ENCODE measurements around the gene ITGB3. TPM values are rescaled to one million over a fixed set of nuclear protein-coding genes. Genes with fewer than 3 reads are reported as not detected.

Gene ITGB3
- total RNA-seq, 4 donors from 2014 or later: 0.76 to 6.6 (median 4.6) TPM

GRCh38 chr17:47227862-47228261 is 25.8 kb upstream of the ITGB3 start:
- Histone ChIP-seq H3K4me1 (peaks cover 34% of the 10 kb centered on the region), H3K27me3 (no peaks in the 10 kb centered on the region), H3K4me3 (no peak overlapping the region), H3K27ac (no peak overlapping the region), H3K36me3 (no peaks in the 10 kb centered on the region), H3K9me3 (no peaks in the 10 kb centered on the region)
- 88% methylated on average over 2 of the region's 2 CpGs for WGBS
- no peak for TF ChIP-seq EP300 (IDR thresholded peaks at IDR 0.05)
- TF ChIP-seq POLR2A (IDR thresholded peaks at IDR 0.05): no peak
- TF ChIP-seq POLR2AphosphoS5 (IDR thresholded peaks at IDR 0.05): no peak
- TF ChIP-seq, protein P1, sequence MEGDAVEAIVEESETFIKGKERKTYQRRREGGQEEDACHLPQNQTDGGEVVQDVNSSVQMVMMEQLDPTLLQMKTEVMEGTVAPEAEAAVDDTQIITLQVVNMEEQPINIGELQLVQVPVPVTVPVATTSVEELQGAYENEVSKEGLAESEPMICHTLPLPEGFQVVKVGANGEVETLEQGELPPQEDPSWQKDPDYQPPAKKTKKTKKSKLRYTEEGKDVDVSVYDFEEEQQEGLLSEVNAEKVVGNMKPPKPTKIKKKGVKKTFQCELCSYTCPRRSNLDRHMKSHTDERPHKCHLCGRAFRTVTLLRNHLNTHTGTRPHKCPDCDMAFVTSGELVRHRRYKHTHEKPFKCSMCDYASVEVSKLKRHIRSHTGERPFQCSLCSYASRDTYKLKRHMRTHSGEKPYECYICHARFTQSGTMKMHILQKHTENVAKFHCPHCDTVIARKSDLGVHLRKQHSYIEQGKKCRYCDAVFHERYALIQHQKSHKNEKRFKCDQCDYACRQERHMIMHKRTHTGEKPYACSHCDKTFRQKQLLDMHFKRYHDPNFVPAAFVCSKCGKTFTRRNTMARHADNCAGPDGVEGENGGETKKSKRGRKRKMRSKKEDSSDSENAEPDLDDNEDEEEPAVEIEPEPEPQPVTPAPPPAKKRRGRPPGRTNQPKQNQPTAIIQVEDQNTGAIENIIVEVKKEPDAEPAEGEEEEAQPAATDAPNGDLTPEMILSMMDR (IDR thresholded peaks at IDR 0.05): no peak
- peak in 1 of 2 donors; percentile 12 for DNase-seq (ENCODE audit: low spot score in 2 of 2)

DNA sequence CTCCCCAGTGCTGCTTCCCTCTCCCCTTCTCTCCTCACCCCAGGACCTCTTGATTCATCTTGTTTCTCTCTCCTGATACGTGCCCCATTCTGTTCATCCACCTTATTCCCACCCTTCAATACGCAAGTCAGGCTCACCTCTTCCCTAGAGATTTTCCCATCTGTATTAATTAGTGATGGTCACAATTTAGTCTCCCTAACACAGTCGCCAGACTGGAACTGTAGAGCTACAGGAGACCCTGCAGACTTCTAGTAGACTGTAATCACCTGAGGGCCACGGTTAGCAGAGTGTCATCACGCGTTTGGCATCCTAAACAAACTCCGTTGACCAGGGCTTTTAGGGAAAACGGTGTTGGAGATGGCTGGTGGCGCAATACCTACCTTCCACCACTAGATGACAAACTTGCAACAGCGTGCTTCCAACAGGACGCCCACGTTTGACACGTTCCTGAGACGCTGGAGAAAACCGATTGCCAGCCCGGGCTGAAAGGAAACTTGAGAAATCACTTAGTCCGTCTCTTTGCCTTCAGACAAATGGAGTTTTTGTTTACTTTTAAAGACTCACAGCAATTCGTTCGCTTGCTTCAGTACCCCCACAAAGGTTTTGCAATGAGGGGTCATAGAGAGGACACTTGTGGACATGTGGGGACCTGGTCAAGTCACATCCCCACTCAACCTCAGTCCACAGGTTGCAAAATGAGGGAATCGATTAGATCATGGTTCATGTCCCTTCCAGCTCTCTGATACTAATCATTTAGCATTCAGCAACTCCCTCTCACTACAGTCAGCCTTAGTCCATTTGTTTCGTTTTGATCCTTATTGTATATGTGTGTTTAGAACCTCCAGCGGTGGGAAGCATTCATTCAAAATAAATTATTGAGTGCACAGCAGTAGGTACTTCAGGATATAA is 23.8 kb upstream of the ITGB3 start:
- Histone ChIP-seq H3K4me1 (peaks cover 29% of the 10 kb centered on the region), H3K36me3 (no peaks in the 10 kb centered on the region), H3K4me3 (peak overlapping the region; percentile 33), H3K27me3 (no peaks in the 10 kb centered on the region), H3K9me3 (no peaks in the 10 kb centered on the region), H3K27ac (peak overlapping the region; percentile 54)
- WGBS: 9% methylated on average over 22 of the region's 22 CpGs
- TF ChIP-seq, protein P1 (IDR thresholded peaks at IDR 0.05): peak; percentile 94 to 97
- TF ChIP-seq EP300 (IDR thresholded peaks at IDR 0.05) (no peak), POLR2A (IDR thresholded peaks at IDR 0.05) (no peak), POLR2AphosphoS5 (IDR thresholded peaks at IDR 0.05) (peak in 2 of 3 donors; percentile 35 to 62)
- DNase-seq (ENCODE audit: low spot score in 2 of 2): peak; percentile 93 to 95

GRCh38 chr17:47230864-47231263 is 22.8 kb upstream of the ITGB3 start:
- WGBS: 86% methylated on average over 10 of the region's 10 CpGs
- Histone ChIP-seq H3K27me3 (no peaks in the 10 kb centered on the region), H3K36me3 (no peaks in the 10 kb centered on the region), H3K4me3 (no peak overlapping the region), H3K9me3 (no peaks in the 10 kb centered on the region), H3K4me1 (peaks cover 18% of the 10 kb centered on the region), H3K27ac (no peak overlapping the region)
- peak in 1 of 2 donors; percentile 29 for DNase-seq (ENCODE audit: low spot score in 2 of 2)
- TF ChIP-seq, protein P1 (IDR thresholded peaks at IDR 0.05): no peak
- no peak for TF ChIP-seq POLR2AphosphoS5 (IDR thresholded peaks at IDR 0.05)
- TF ChIP-seq EP300 (IDR thresholded peaks at IDR 0.05): no peak
- no peak for TF ChIP-seq POLR2A (IDR thresholded peaks at IDR 0.05)

- DNase-seq (ENCODE audit: low spot score in 2 of 2): no peak
- no peak overlapping the region for H3K4me3 ChIP-seq
- H3K36me3 ChIP-seq: no peaks in the 10 kb centered on the region
- WGBS: 92% methylated on average over 3 of the region's 3 CpGs
- H3K27me3 ChIP-seq: no peaks in the 10 kb centered on the region
- H3K27ac ChIP-seq: no peak overlapping the region
- H3K9me3 ChIP-seq: no peaks in the 10 kb centered on the region
- TF ChIP-seq, protein P1 (IDR thresholded peaks at IDR 0.05): no peak
- TF ChIP-seq EP300 (IDR thresholded peaks at IDR 0.05) (no peak), POLR2A (IDR thresholded peaks at IDR 0.05) (no peak), POLR2AphosphoS5 (IDR thresholded peaks at IDR 0.05) (no peak)
- peaks cover 14% of the 10 kb centered on the region for H3K4me1 ChIP-seq
Measured at GRCh38 chr17:47231334-47231733, 22.3 kb upstream of the ITGB3 start.

DNA sequence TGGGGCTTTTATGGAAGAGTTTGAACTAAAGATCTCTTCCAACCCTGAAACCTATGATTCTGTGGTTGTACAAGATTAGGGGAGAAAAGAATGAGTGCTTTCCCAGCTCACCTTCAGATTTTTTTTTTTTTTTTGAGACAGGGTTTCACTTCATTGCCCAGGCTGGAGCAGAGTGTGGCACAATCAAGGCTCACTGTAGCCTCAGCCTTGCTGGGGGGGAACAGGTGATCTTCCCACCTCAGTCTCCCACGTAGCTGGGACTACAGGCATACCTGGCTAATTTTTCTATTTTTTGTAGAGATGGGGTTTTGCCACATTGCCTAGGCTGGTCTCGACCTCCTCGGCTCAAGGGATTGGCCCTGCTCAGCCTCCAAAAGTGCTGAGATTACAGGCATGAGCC is 21.8 kb upstream of the ITGB3 start:
- H3K4me1 ChIP-seq: peaks cover 14% of the 10 kb centered on the region
- H3K27ac ChIP-seq: no peak overlapping the region
- no peaks in the 10 kb centered on the region for H3K36me3 ChIP-seq
- 96% methylated on average over 3 of the region's 3 CpGs for WGBS
- TF ChIP-seq POLR2AphosphoS5 (IDR thresholded peaks at IDR 0.05) (no peak), POLR2A (IDR thresholded peaks at IDR 0.05) (no peak), EP300 (IDR thresholded peaks at IDR 0.05) (no peak)
- TF ChIP-seq, protein P1 (IDR thresholded peaks at IDR 0.05): no peak
- no peaks in the 10 kb centered on the region for H3K9me3 ChIP-seq
- no peaks in the 10 kb centered on the region for H3K27me3 ChIP-seq
- peak in 1 of 2 donors; percentile 40 for DNase-seq (ENCODE audit: low spot score in 2 of 2)
- no peak overlapping the region for H3K4me3 ChIP-seq
